Breast epithelium (tissue), 3 donors: Measurements from ENCODE around the gene PLXNA2.

Experiments used
- POLR2A ChIP-seq: fragments of 450-650 bp; IDR thresholded peaks from one replicate; pipeline ENCODE4 v1.6.1; 2016; ENCODE audit warnings: antibody characterized with exemption, mild to moderate bottlenecking, moderate library complexity
- POLR2AphosphoS5 ChIP-seq, 3 donors: sonication (generic); formaldehyde crosslinking; IDR thresholded peaks; one replicate each; pipeline ENCODE4 v1.6.1; 2017; ENCODE audit warnings: antibody characterized with exemption in 3 of 3

GRCh38 chr1:207992677-207993236 is 251.4 kb downstream of the PLXNA2 start:
- TF ChIP-seq POLR2AphosphoS5 (IDR thresholded peaks at IDR 0.05) (no peak), POLR2A (no peak)
